GM18511 (cell line): ENCODE data around the gene SPART.
"Not testable (repeated sequence)": the region's sequence is repeated elsewhere in the genome, so short reads cannot be mapped to it uniquely, and the experiment has no call there.

ENCODE experiments used
- ATAC-seq: cut with Tn5 transposase; IDR thresholded peaks from one replicate; pipeline ENCODE4 v1.9.1; 2021; ENCODE audit warnings: mild to moderate bottlenecking, moderate library complexity; ENCODE audit not compliant: unreplicated experiment

The SPART gene

GRCh38 chr13:36323408-36323807, 22.8 kb downstream of the SPART start:
- ATAC-seq, result no peak

GRCh38 chr13:36319793-36320192, 26.4 kb downstream of the SPART start:
- ATAC-seq, result not testable (repeated sequence)

GRCh38 chr13:36313047-36313969, 32.9 kb downstream of the SPART start:
- no peak for ATAC-seq

- ATAC-seq, result no peak
These were observed 35.6 kb downstream of the SPART start for GRCh38 chr13:36310417-36311108.

- no peak for ATAC-seq
These were observed 43.9 kb downstream of the SPART start for GRCh38 chr13:36302289-36302688.

GRCh38 chr13:36299469-36299868, 46.7 kb downstream of the SPART start:
- not testable (repeated sequence) for ATAC-seq

- no peak for ATAC-seq
These were observed 47.6 kb downstream of the SPART start for GRCh38 chr13:36298535-36299068.

- peak; percentile 65 for ATAC-seq
These were observed 48.5 kb downstream of the SPART start, which contains the start of gene CCDC169 for GRCh38 chr13:36297366-36298338. Gene CCDC169, minus strand, starts transcription at chr13:36297814. Its CDS starts 95 bp downstream, at chr13:36297719.

GRCh38 chr13:36294096-36294495, 52.1 kb downstream of the SPART start:
- ATAC-seq, result no peak

- ATAC-seq, result no peak
These were observed 52.7 kb downstream of the SPART start for GRCh38 chr13:36293497-36293896.

GRCh38 chr13:36288794-36289391, 57.3 kb downstream of the SPART start:
- ATAC-seq, result no peak

- ATAC-seq, result no peak
These were observed 60.2 kb downstream of the SPART start for GRCh38 chr13:36286006-36286405.

GRCh38 chr13:36282821-36283432, 63.3 kb downstream of the SPART start:
- no peak for ATAC-seq

GRCh38 chr13:36275190-36276002, 70.8 kb downstream of the SPART start:
- no peak for ATAC-seq

- no peak for ATAC-seq
These were observed 72.8 kb downstream of the SPART start for GRCh38 chr13:36273431-36273830.

- no peak for ATAC-seq
These were observed 84.2 kb downstream of the SPART start for GRCh38 chr13:36261976-36262375.

- ATAC-seq, result no peak
These were observed 85.2 kb downstream of the SPART start for GRCh38 chr13:36261011-36261410.

- no peak for ATAC-seq
These were observed 86.6 kb downstream of the SPART start for GRCh38 chr13:36259361-36260137.
